IPS-18c (cell line): ENCODE data around the gene PTH1R.

Source experiments
- H3K4me3 ChIP-seq: 2 replicates; pipeline ENCODE4 v1.7.0; 2013; ENCODE audit warnings: low read depth, mild to moderate bottlenecking, low read length, moderate library complexity; ENCODE audit not compliant: insufficient read depth
- H3K9me3 ChIP-seq: one replicate; pipeline ENCODE4 v1.6.1; 2013; ENCODE audit warnings: mild to moderate bottlenecking, low read length, moderate library complexity; ENCODE audit not compliant: control insufficient read depth, insufficient read depth

The PTH1R gene

DNA sequence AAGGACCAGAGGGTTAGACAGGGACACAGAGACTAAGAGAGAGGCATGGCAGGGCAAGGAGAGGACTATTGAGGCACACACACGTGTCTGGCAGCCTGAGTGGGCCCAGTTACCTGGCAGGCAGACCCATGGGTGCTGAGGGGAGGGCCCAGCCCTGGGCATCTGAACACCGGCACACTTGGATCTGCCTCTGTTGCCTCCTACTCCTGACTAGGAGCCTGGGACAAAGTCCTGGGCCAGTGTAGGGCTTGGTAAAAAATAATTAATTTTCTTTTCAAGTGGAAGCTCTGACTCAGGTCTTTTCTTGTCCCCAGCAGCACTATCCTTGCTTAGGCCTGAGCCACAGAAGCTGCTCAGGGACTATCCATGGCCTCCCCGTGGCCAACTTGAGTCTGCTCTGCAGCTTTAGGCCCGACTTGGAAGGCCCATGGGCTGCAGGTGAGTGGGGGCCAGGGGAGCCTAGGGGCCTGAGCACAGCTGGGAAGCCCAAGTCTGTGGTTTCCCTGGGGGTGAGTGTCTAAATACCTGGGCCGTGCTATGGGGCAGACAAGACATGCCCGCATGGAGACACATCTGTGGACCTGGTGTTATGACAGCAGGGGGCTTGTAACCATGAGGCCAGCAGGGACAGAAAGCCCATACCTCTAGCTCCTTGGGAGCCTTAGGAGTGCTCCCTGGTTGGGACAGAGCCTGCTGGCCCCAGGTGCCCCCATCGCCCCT lies at the start of gene PTH1R:
Gene PTH1R (plus strand): TSS at position 316 of the 720 bp plus-strand sequence. CDS start 5,839 bp downstream, outside the sequence.
- no peaks in the 10 kb centered on the region for H3K9me3 ChIP-seq
- no peak within 1 kb of the TSS for H3K4me3 ChIP-seq

DNA sequence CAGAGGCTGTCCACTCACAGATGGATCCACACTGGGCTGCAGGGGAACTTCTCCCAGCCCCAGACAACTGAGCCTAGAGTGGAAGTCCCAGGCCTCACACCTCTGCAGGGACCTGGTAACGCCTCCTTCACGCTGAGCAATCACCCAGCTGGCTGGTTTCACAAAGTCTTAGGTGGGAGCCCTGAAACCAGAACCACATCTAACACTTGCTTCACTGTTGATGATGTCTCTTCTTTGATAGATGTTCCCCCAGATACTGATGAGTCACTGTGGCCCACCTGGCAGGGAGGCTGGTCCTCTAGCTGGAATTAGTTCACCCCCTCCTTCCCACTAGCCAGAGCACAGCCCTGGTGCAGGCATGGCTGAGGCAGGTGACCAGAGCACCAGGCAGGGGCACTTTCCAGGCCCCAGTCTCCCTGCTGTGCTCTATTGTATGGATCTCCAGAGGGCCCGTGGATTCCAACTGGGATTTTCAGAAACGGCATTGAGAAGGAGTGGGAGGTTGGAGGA lies 47.8 kb upstream of the PTH1R start:
- Histone ChIP-seq H3K9me3 (no peaks in the 10 kb centered on the region), H3K4me3 (no peak overlapping the region)

GRCh38 chr3:46830801-46831200 lies 46.7 kb upstream of the PTH1R start:
- no peak overlapping the region for H3K4me3 ChIP-seq
- H3K9me3 ChIP-seq: no peaks in the 10 kb centered on the region

DNA sequence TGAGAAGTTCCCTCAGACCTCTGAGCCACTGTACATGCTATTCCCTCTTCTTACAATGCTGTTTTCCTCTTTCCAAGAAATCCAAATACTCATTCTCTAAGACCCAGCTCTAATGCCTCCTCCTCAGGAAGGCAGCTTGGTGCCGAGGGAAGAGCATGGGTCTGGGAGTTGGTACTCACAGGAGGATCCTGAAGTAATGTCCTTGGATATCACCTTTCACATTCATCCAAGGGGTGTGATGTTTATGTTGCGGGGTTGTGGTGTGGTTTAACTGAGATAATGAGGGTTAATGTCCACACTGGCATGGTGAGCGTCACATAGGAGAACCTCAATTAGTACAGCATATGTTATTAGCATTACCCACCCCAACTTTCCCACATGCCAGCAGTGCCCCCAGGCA lies 46.2 kb upstream of the PTH1R start:
- no peaks in the 10 kb centered on the region for H3K9me3 ChIP-seq
- no peak overlapping the region for H3K4me3 ChIP-seq

- no peaks in the 10 kb centered on the region for H3K9me3 ChIP-seq
Measured at GRCh38 chr3:46831841-46832240, 45.7 kb upstream of the PTH1R start.

DNA sequence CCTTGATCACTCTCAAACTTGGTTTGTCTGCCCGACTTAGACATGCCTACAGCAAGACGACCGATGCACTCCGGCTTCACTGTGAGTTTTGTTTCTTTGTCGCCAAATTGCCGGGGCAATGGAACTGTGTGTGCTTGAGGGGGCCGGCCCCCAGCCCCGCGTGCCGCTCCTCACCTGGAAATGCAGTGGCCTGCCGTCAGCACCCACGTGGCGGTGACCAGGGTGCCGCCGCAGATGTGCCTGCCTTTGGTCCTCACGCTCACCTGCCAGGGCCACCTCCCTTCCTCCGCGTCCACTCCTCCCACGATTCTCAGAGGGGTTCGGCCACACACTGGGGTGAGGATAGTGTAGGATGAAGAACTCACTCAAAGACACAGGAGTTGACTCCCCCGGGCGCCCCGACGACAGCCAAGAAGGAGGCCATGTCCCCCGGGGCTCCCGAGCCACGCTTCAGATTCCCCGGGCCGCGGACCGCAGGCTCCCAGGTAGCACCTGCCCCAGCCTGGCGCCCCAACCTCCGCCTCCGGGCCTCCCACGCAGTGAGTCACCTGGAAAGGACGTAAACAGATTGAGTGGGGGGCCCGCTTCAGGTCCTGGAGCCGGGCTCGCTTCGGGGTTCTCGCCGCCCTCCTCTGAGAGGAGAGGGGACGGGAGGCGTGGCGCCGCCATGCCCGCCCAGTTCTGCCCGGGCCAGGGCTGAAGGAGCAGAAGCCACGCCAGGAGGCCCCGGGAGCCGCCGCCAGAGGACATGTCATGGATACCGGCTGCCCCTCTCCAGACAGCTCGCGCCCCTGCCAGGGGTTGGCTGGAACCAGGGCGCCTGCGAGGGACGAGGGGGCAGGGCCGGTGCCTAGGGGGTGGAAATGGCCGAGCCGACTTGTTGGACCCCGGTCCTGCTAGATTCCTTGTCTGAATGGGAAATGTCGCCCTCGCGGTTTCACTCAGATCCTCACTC lies 43.9 kb upstream of the PTH1R start:
- Histone ChIP-seq H3K4me3 (no peak overlapping the region), H3K9me3 (no peaks in the 10 kb centered on the region)

More at GRCh38 chr3:46831841-46832240, 45.7 kb upstream of the PTH1R start:
- no peak overlapping the region for H3K4me3 ChIP-seq

GRCh38 chr3:46835054-46835453 lies 42.5 kb upstream of the PTH1R start:
- Histone ChIP-seq H3K4me3 (no peak overlapping the region), H3K9me3 (no peaks in the 10 kb centered on the region)

- Histone ChIP-seq H3K4me3 (no peak overlapping the region), H3K9me3 (no peaks in the 10 kb centered on the region)
Measured at GRCh38 chr3:46835491-46835890, 42.0 kb upstream of the PTH1R start.

DNA sequence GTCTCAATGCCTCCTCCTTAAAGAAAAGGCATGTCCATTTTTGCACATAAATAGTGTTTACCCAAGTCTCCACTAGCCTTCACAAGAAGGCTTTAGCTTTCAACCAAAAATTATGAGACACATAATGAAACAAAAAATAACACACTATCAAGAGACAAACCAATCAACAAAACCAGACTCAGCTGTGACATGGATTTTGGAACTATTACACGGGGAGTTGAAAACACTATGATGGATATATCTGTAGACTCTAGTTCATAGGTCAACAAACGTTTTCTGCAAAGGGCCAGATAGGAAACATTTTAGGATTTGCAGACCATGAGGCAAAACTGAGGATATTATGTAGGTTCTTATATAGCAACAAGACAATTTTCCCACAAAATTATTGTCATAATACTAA lies 39.2 kb upstream of the PTH1R start:
- no peaks in the 10 kb centered on the region for H3K9me3 ChIP-seq
- no peak overlapping the region for H3K4me3 ChIP-seq

GRCh38 chr3:46840491-46840890 lies 37.0 kb upstream of the PTH1R start:
- H3K9me3 ChIP-seq: no peaks in the 10 kb centered on the region
- no peak overlapping the region for H3K4me3 ChIP-seq

DNA sequence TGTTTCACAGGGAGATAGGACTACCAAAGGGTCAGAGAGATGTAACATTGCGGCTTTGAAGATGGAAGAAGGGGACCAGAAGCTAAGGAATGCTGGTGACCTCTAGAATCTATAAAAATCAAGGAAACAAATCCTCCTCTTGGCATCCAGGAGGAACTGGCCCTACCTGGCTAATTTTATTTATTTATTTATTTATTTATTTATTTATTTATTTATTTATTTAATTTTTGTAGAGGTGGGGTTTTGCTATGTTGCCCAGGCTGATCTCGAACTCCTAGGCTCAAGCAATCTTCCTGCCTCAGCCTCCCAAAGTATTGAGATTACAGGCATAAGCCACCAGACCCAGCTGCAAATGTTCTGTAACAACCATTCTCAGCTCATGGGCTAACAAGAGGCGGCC lies 34.0 kb upstream of the PTH1R start:
- H3K9me3 ChIP-seq: no peaks in the 10 kb centered on the region
- H3K4me3 ChIP-seq: no peak overlapping the region

DNA sequence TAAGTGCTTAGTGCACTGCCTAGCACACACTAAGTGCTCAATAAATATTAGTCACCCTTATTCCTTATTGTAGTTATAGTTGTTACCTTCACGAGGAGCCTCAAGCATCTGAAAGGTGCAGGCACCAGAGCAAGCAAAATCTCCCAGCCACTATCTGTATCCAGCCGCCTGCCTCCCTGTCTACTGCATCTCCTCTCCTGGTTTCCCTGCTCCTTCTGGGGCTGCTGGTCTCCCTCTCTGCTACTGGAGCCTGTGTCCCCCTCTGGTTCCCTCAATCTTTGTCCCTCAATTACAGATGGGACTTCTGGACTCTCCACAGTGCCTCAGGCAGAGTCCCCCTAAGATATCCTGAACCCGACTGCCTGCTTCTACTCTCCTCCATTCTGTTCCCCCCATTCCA lies 33.1 kb upstream of the PTH1R start:
- Histone ChIP-seq H3K4me3 (no peak overlapping the region), H3K9me3 (no peaks in the 10 kb centered on the region)

- Histone ChIP-seq H3K4me3 (peak overlapping the region; percentile 49), H3K9me3 (no peaks in the 10 kb centered on the region)
Measured at GRCh38 chr3:46844881-46845312, 32.6 kb upstream of the PTH1R start.

GRCh38 chr3:46845397-46845859 lies 32.1 kb upstream of the PTH1R start:
- peak overlapping the region; percentile 49 for H3K4me3 ChIP-seq
- no peaks in the 10 kb centered on the region for H3K9me3 ChIP-seq

DNA sequence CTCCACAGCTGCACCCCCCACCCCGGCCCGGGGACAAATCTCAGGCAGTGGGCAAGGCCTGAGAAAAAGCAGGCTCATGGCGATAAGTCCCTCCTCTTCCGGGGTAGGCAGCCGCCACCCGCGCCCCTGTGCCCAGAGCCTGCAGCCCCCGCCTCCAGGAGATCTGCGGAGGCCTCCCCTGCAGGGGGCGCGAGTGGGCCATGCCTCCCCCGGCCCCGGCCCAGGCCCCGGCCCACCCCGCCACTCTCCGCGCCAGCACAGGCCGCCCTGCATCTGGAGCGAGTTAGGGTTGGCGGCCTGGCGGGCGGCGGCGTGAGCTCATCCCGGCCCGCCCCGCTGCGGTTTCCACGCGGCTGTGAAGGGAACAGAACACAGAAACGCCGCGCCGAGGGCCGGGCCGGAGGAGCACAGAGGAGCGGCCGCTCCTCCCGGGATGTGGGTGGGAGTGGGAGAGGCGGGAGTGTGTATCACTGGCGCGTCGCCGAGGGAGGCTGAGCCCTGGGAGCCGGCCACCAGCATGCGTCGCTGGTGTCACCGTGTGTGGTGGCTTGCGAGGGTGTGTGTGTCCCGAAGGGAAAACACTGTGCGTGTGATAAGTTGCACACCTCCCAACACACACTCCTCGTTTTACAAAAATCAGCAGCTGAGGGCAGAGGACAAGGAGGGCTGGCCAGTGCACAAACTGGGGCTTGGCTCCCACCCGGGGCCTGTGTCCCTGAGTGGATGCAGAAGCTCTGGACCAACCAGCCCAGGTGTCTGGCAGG lies 31.5 kb upstream of the PTH1R start:
- H3K4me3 ChIP-seq: peak overlapping the region; percentile 49
- H3K9me3 ChIP-seq: no peaks in the 10 kb centered on the region

DNA sequence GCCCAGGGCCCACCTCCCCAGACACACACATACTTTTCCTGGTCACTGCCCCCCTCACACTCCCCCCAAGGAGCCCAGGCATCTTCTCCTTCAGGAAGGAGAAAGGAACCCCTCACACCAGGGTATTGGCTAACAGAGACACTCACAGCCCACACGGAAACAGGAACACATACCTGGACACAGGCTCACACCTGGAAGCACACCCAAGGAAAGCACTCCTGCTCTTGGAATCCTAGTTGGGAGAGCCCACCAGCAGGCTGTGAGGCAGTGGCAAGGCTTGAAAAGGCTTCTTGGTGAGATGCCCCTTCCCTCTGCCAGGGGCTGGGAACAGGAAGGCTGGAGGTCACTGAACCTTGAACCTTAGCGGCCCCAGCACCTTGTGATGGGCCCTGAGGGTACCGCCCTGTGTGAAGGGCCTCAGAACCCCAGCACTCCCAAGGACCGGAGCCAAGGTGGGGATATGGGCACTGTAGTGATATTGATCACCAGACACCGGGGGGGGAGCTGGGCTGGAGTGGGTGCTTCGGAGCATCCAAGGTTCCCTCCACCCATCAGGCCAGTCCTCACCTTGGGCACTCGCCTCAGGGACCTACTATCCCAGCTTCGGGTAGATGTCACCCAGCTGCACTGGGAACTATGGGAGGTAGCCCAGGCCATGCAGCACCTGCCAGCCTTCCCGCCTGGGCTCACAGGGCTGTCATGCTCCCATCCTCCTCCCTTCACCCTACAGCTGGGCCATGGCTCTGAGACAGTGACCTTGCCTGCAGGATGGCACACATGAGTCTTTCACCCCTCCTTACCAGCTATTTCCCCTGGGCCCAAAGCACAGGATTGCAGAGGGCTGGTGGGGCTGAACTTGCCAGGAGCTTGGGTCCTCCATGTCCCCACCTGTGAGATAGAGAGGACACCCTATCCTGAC lies 30.6 kb upstream of the PTH1R start:
- no peaks in the 10 kb centered on the region for H3K9me3 ChIP-seq
- H3K4me3 ChIP-seq: no peak overlapping the region
